ENCODE results near the gene KRT7. TPM values are rescaled to one million over a fixed set of nuclear protein-coding genes. Genes with fewer than 3 reads are reported as not detected.

The KRT7 gene
- total and polyA plus RNA-seq, 4 donors: 0.37 to 9.9 (median 7.0) TPM

- H3K4me1 ChIP-seq (ENCODE audit: control insufficient read depth in 4 of 4, insufficient read depth in 4 of 4, low read length in 3 of 4): no peaks in the 10 kb centered on the region
- WGBS: 92% methylated on average over 11 of the region's 11 CpGs
- H3K36me3 ChIP-seq (ENCODE audit: control insufficient read depth in 4 of 4, insufficient read depth in 3 of 4, low read depth in 1 of 4, low read length in 3 of 4): no peaks in the 10 kb centered on the region
- no peaks in the 10 kb centered on the region for H3K9me3 ChIP-seq (ENCODE audit: control insufficient read depth in 4 of 4, low read length in 3 of 4)
- TF ChIP-seq NR2F2 (IDR thresholded peaks at IDR 0.05): no peak
- TF ChIP-seq GABPA (IDR thresholded peaks at IDR 0.05 in 1 of 2, conservative IDR thresholded peaks at IDR 0.05 in 1 of 2): no peak
- no peak for TF ChIP-seq ZBTB33 (IDR thresholded peaks at IDR 0.05)
- no peak for TF ChIP-seq YY1 (IDR thresholded peaks at IDR 0.05)
- no peak for TF ChIP-seq FOXA2 (IDR thresholded peaks at IDR 0.05)
- TF ChIP-seq HNF4G (IDR thresholded peaks at IDR 0.05): no peak
- TF ChIP-seq TAF1 (conservative IDR thresholded peaks at IDR 0.05): no peak
- TF ChIP-seq RAD21 (IDR thresholded peaks at IDR 0.05): no peak
- TF ChIP-seq RXRA (IDR thresholded peaks at IDR 0.05): no peak
- TF ChIP-seq REST (IDR thresholded peaks at IDR 0.05): no peak
- no peak for TF ChIP-seq EGR1 (IDR thresholded peaks at IDR 0.05; ENCODE audit: low read depth in 2 of 2)
- TF ChIP-seq MAX (IDR thresholded peaks at IDR 0.05): no peak
- H3K27ac ChIP-seq (ENCODE audit: low read depth in 1 of 2, low read length in 2 of 2): no peak overlapping the region
- no peak overlapping the region for H3K9ac ChIP-seq (ENCODE audit: low read depth in 1 of 2, low read length in 2 of 2)
- H3K4me3 ChIP-seq (ENCODE audit: low read depth in 1 of 3, low read length in 3 of 3): no peak overlapping the region
- no peaks in the 10 kb centered on the region for H3K27me3 ChIP-seq (ENCODE audit: control insufficient read depth in 4 of 4, insufficient read depth in 4 of 4, low read length in 3 of 4)
- DNase-seq (ENCODE audit: low spot score): no peak
Measured at GRCh38 chr12:52242442-52243258, 9.6 kb downstream of the KRT7 start.

- no peak overlapping the region for H3K27ac ChIP-seq (ENCODE audit: low read depth in 1 of 2, low read length in 2 of 2)
- H3K27me3 ChIP-seq (ENCODE audit: control insufficient read depth in 4 of 4, insufficient read depth in 4 of 4, low read length in 3 of 4): no peaks in the 10 kb centered on the region
- TF ChIP-seq HNF4A (conservative IDR thresholded peaks at IDR 0.05): no peak
- no peak for TF ChIP-seq RAD21 (IDR thresholded peaks at IDR 0.05)
- no peak overlapping the region for H3K9ac ChIP-seq (ENCODE audit: low read depth in 1 of 2, low read length in 2 of 2)
- no peaks in the 10 kb centered on the region for H3K9me3 ChIP-seq (ENCODE audit: control insufficient read depth in 4 of 4, low read length in 3 of 4)
- 69% methylated on average over 5 of the region's 5 CpGs for WGBS
- no peaks in the 10 kb centered on the region for H3K36me3 ChIP-seq (ENCODE audit: control insufficient read depth in 4 of 4, insufficient read depth in 3 of 4, low read depth in 1 of 4, low read length in 3 of 4)
- no peak overlapping the region for H3K4me3 ChIP-seq (ENCODE audit: low read depth in 1 of 3, low read length in 3 of 3)
- no peak for DNase-seq (ENCODE audit: low spot score)
- H3K4me1 ChIP-seq (ENCODE audit: control insufficient read depth in 4 of 4, insufficient read depth in 4 of 4, low read length in 3 of 4): no peaks in the 10 kb centered on the region
Measured at GRCh38 chr12:52243259-52243855, 10.3 kb downstream of the KRT7 start.

Measured in liver (tissue), 9 donors.